GM12878 (cell line): Measurements from ENCODE around the gene NDRG4.

ENCODE experiments used
- BMI1 ChIP-seq: fragments of 450-650 bp; IDR thresholded peaks from 2 replicates; pipeline ENCODE4 v1.6.1; 2016; ENCODE audit warnings: mild to moderate bottlenecking, moderate library complexity, borderline replicate concordance
- CTCF ChIP-seq, 3 experiments: IDR thresholded peaks in 2 of 3; conservative IDR thresholded peaks in 1 of 3; 2 replicates each; pipeline ENCODE4 v1.5.1; 2011; ENCODE audit warnings: low read depth in 3 of 3, low read length in 3 of 3, mild to moderate bottlenecking in 3 of 3, control low read depth in 2 of 3, moderate library complexity in 2 of 3, inconsistent platforms in 1 of 3, mixed read lengths in 1 of 3; ENCODE audit not compliant: control insufficient read depth in 2 of 3, insufficient read depth in 1 of 3; ENCODE audit errors: extremely low read depth in 1 of 3
- IRF3 ChIP-seq: fragments of 450-650 bp; IDR thresholded peaks from 2 replicates; pipeline ENCODE4 v1.6.1; 2014; ENCODE audit warnings: mild to moderate bottlenecking
- NFYB ChIP-seq: IDR thresholded peaks from 2 replicates; pipeline ENCODE4 v1.6.1; 2011; ENCODE audit warnings: low read depth, mild to moderate bottlenecking, low read length, improper control_type of control experiment, moderate library complexity; ENCODE audit not compliant: insufficient read depth
- PRDM15 ChIP-seq: fragments of 450-650 bp; formaldehyde crosslinking; IDR thresholded peaks from 2 replicates; pipeline ENCODE4 v1.4.0; 2020; ENCODE audit warnings: mild to moderate bottlenecking, moderate library complexity

GRCh38 chr16:58481226-58481869 is 18.6 kb upstream of the NDRG4 start:
- TF ChIP-seq PRDM15 (CRISPR knock-in tag) = no peak
- TF ChIP-seq CTCF (IDR thresholded peaks at IDR 0.05 in 2 of 3, conservative IDR thresholded peaks at IDR 0.05 in 1 of 3; ENCODE audit: control insufficient read depth in 2 of 3, extremely low read depth in 1 of 3, insufficient read depth in 1 of 3, low read depth in 3 of 3, low read length in 3 of 3) = no peak
- no peak for TF ChIP-seq BMI1
- TF ChIP-seq NFYB = no peak
- no peak for TF ChIP-seq IRF3
